Ammon's horn (tissue), 1 donor: ENCODE results near the gene TTC31.
"Not testable (repeated sequence)": the region's sequence is repeated elsewhere in the genome, so short reads cannot be mapped to it uniquely, and the experiment has no call there.

Experiments
- DNase-seq: peaks from one replicate; pipeline ENCODE4 v3.0.0-alpha.2; 2016; ENCODE audit warnings: low spot score

The TTC31 gene

GRCh38 chr2:74482801-74483674 lies at the start of gene TTC31, which contains the start of gene CCDC142:
TTC31 (plus strand) TSS chr2:74483081; CDS start chr2:74483096, 15 bp downstream.
CCDC142 (minus strand) TSS chr2:74482998; CDS start chr2:74482837, 161 bp downstream.
- DNase-seq = peak; percentile 97

- no peak for DNase-seq
Measured at GRCh38 chr2:74436111-74436805, 46.6 kb upstream of the TTC31 start.

GRCh38 chr2:74436848-74437695 lies 45.8 kb upstream of the TTC31 start:
- DNase-seq = no peak

- DNase-seq = no peak
Measured at GRCh38 chr2:74438248-74438647, 44.6 kb upstream of the TTC31 start.

GRCh38 chr2:74439373-74439772 lies 43.5 kb upstream of the TTC31 start:
- no peak for DNase-seq

- peak; percentile 95 for DNase-seq
Measured at GRCh38 chr2:74439803-74440377, 43.0 kb upstream of the TTC31 start.

- DNase-seq = peak; percentile 93
Measured at GRCh38 chr2:74440378-74441169, 42.3 kb upstream of the TTC31 start.

GRCh38 chr2:74441170-74441689 lies 41.7 kb upstream of the TTC31 start:
- no peak for DNase-seq

- DNase-seq = peak; percentile 1
Measured at GRCh38 chr2:74441690-74442482, 41.0 kb upstream of the TTC31 start, which contains the start of gene RTKN. RTKN (minus strand) TSS chr2:74441937; CDS start chr2:74441816, 121 bp downstream.

GRCh38 chr2:74442483-74443297 lies 40.2 kb upstream of the TTC31 start:
- not testable (repeated sequence) for DNase-seq

- peak; percentile 1 for DNase-seq
Measured at GRCh38 chr2:74444498-74445318, 38.2 kb upstream of the TTC31 start.

GRCh38 chr2:74447230-74447999 lies 35.5 kb upstream of the TTC31 start:
- DNase-seq = no peak

- no peak for DNase-seq
Measured at GRCh38 chr2:74448771-74449170, 34.1 kb upstream of the TTC31 start.

- DNase-seq = no peak
Measured at GRCh38 chr2:74450570-74451190, 32.2 kb upstream of the TTC31 start.

- DNase-seq = peak; percentile 98
Measured at GRCh38 chr2:74454654-74455511, 28.0 kb upstream of the TTC31 start, which contains the start of gene INO80B. INO80B (plus strand) TSS chr2:74455087; CDS start chr2:74455117, 30 bp downstream.
